ENCODE data around the gene CPXM1. TPM values are rescaled to one million over a fixed set of nuclear protein-coding genes. Genes with fewer than 3 reads are reported as not detected.
A peak's percentile ranks its signal among the peaks of the same experiment; 100 is the strongest.

The CPXM1 gene
- total and polyA plus RNA-seq, 9 of the 15 experiments (the other 6 are each of a cell fraction or from before 2014, with no cell fraction given), result 0.04 to 1.1 (median 0.37) TPM; not detected in 2

DNA sequence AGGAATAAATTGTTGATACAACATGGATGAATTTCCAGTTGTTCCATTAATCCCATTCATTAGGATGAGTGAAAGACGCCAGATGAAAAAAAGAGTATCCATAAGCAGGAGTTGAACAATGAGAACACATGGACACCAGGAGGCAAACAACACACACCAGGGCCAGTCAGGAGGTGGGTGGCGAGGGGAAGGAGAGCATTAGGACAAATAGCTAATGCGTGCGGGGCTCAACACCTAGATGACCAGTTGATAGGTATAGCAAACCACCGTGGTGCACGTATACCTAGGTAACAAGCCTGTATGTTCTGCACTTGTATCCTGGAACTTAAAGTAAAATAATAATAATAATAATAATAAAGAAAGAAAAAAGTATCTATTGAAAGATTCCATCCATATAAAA, 28.9 kb upstream of the CPXM1 start:
- no TSS peak for BruUV-seq (replicated peaks)
- WGBS (ENCODE audit: insufficient coverage, low coverage, missing lambda C conversion rate), result 10% methylated on average over 6 of the region's 6 CpGs
- H3K36me3 ChIP-seq (ENCODE audit: control insufficient read depth, insufficient read depth, low read length), result no peaks in the 10 kb centered on the region
- no peaks in the 10 kb centered on the region for H3K9me3 ChIP-seq (replicated peaks; ENCODE audit: control insufficient read depth, insufficient read depth, low read depth, low read length)
- no peaks in the 10 kb centered on the region; a peak in 1 of 5 replicates for H3K4me1 ChIP-seq (replicated peaks in 1 of 2; ENCODE audit: control insufficient read depth in 2 of 2, insufficient read depth in 2 of 2, low read length in 2 of 2)
- H3K9me1 ChIP-seq (ENCODE audit: control insufficient read depth, insufficient read depth, low read length), result no peaks in the 10 kb centered on the region
- no peak overlapping the region for H3K4me2 ChIP-seq (ENCODE audit: insufficient read depth, low read length)
- no peak overlapping the region for H3K9ac ChIP-seq (ENCODE audit: insufficient read depth in 1 of 2, low read depth in 2 of 2, low read length in 2 of 2)
- intact Hi-C loops (cut with micrococcal nuclease), result no loop called here
- no peak overlapping the region for H3K27ac ChIP-seq (ENCODE audit: extremely low read depth, low read depth, low read length)
- ATAC-seq, result no peak
- no peaks in the 10 kb centered on the region for H4K20me1 ChIP-seq (replicated peaks; ENCODE audit: control insufficient read depth, insufficient read depth, low read length)
- no peaks in the 10 kb centered on the region for H3K27me3 ChIP-seq (ENCODE audit: control insufficient read depth in 2 of 2, insufficient read depth in 2 of 2, low read length in 2 of 2)
- no peaks in the 10 kb centered on the region for H3K79me2 ChIP-seq (ENCODE audit: control insufficient read depth, insufficient read depth, low read length)
- ChIA-PET POLR2A (no interaction called here), CTCF (ENCODE audit: low intra/inter-chr PET ratio) (no interaction called here)
- H2AFZ ChIP-seq (ENCODE audit: low read depth, low read length), result no peak overlapping the region
- no peak for DNase-seq (ENCODE audit: extremely low read depth in 1 of 4, low spot score in 3 of 4)
- TF ChIP-seq MTA1 (IDR thresholded peaks at IDR 0.05; ENCODE audit: borderline replicate concordance) (no peak), U2AF2 (optimal IDR thresholded peaks at IDR 0.05; ENCODE audit: low read depth, low read length) (no peak), BDP1 (IDR thresholded peaks at IDR 0.05; ENCODE audit: insufficient read depth, insufficient read length) (no peak)
- TF ChIP-seq, protein P1, sequence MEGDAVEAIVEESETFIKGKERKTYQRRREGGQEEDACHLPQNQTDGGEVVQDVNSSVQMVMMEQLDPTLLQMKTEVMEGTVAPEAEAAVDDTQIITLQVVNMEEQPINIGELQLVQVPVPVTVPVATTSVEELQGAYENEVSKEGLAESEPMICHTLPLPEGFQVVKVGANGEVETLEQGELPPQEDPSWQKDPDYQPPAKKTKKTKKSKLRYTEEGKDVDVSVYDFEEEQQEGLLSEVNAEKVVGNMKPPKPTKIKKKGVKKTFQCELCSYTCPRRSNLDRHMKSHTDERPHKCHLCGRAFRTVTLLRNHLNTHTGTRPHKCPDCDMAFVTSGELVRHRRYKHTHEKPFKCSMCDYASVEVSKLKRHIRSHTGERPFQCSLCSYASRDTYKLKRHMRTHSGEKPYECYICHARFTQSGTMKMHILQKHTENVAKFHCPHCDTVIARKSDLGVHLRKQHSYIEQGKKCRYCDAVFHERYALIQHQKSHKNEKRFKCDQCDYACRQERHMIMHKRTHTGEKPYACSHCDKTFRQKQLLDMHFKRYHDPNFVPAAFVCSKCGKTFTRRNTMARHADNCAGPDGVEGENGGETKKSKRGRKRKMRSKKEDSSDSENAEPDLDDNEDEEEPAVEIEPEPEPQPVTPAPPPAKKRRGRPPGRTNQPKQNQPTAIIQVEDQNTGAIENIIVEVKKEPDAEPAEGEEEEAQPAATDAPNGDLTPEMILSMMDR (IDR thresholded peaks at IDR 0.05 in 2 of 3, conservative IDR thresholded peaks at IDR 0.05 in 1 of 3; ENCODE audit: insufficient read depth in 2 of 3, low read depth in 1 of 3, low read length in 3 of 3), result 0 out of 6 replicates have a peak, but pooled peaks of 1 of the 3 experiments have one; percentile 2
- no peak overlapping the region for H3K4me3 ChIP-seq
- FAIRE-seq, result no peak
- in situ Hi-C loops (cut with MboI), result no loop called here

DNA sequence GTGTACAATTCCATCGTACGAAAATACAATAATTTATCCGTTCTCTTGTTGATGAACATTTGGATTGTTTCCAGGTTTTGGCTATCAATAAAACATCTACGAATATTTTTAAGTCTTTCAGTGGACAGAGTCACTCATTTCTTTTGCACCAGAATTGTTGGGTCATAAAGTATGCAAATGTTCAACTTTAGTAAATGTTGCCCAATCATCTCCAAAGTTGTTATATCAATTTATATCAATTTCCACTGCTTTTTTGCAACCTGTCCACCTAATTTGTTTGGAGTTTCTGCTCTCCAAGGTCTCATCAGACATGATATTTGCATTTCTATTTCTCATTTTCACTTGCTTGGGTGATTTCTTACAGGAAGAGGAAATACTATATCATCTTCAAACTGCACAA, 26.2 kb upstream of the CPXM1 start:
- intact Hi-C loops (cut with micrococcal nuclease) (no loop called here), in situ Hi-C loops (cut with MboI) (no loop called here)
- no peak for ATAC-seq

More for the DNA sequence above, 26.2 kb upstream of the CPXM1 start:
- 24% methylated on average over 4 of the region's 4 CpGs for WGBS (ENCODE audit: insufficient coverage, low coverage, missing lambda C conversion rate)
- Histone ChIP-seq H3K79me2 (ENCODE audit: control insufficient read depth, insufficient read depth, low read length) (no peaks in the 10 kb centered on the region), H2AFZ (ENCODE audit: low read depth, low read length) (no peak overlapping the region), H3K4me3 (no peak overlapping the region), H3K9me1 (ENCODE audit: control insufficient read depth, insufficient read depth, low read length) (no peaks in the 10 kb centered on the region), H3K9ac (ENCODE audit: insufficient read depth in 1 of 2, low read depth in 2 of 2, low read length in 2 of 2) (no peak overlapping the region), H3K9me3 (replicated peaks; ENCODE audit: control insufficient read depth, insufficient read depth, low read depth, low read length) (no peaks in the 10 kb centered on the region), H3K4me1 (replicated peaks in 1 of 2; ENCODE audit: control insufficient read depth in 2 of 2, insufficient read depth in 2 of 2, low read length in 2 of 2) (peaks cover 2 to 5% of the 10 kb centered on the region in 2 experiments; a peak in 2 of 5 replicates), H3K27me3 (ENCODE audit: control insufficient read depth in 2 of 2, insufficient read depth in 2 of 2, low read length in 2 of 2) (no peaks in the 10 kb centered on the region), H4K20me1 (replicated peaks; ENCODE audit: control insufficient read depth, insufficient read depth, low read length) (no peaks in the 10 kb centered on the region), H3K27ac (ENCODE audit: extremely low read depth, low read depth, low read length) (no peak overlapping the region), H3K36me3 (ENCODE audit: control insufficient read depth, insufficient read depth, low read length) (no peaks in the 10 kb centered on the region), H3K4me2 (ENCODE audit: insufficient read depth, low read length) (no peak overlapping the region)
- TF ChIP-seq CEBPG (CRISPR knock-in tag; IDR thresholded peaks at IDR 0.05), result no peak
- peak in 1 of 2 experiments; percentile 57; a peak in 1 of 4 replicates for TF ChIP-seq CEBPG (tag; conservative IDR thresholded peaks at IDR 0.05 in 1 of 2, IDR thresholded peaks at IDR 0.05 in 1 of 2)
- no peak for TF ChIP-seq HNRNPUL1 (IDR thresholded peaks at IDR 0.05; ENCODE audit: low read length)
- DNase-seq (ENCODE audit: extremely low read depth in 1 of 4, low spot score in 3 of 4), result no peak
- BruUV-seq (replicated peaks), result no TSS peak
- ChIA-PET CTCF (ENCODE audit: low intra/inter-chr PET ratio) (no interaction called here), POLR2A (interaction anchor here (1.1 kb wide), 1 partner anchor 14 kb away, joined by 3 read pairs; the partner anchor contains the start of genes PCED1A and VPS16)
- no peak for FAIRE-seq

Data from K562 (cell line).